ENCODE results near the gene MAGI2. TPM values are rescaled to one million over a fixed set of nuclear protein-coding genes. Genes with fewer than 3 reads are reported as not detected.

MAGI2 gene
- total and polyA plus RNA-seq, 2 experiments from 2014 or later = 10.4 to 26.4 TPM

DNA sequence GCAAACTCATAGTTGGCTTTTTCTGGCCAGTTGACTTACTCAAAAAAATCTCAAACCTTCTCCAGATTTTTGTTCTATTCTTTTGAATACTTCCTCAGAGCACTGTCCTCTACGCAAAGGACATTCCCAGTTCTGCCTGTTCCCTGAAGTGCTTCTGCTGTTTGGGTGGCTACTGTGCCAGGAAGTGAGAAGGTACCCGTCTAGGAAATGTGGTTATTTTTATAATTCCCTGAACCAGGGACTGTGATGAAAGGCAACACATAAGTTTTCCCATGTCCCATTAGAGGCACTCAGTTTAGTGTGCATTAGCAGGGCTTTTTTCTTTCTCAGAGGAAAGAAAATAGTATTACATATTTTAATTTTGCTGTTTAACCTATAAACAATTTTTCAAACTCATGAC is 1284.6 kb downstream of the MAGI2 start (continued):
- TF ChIP-seq, protein P1, sequence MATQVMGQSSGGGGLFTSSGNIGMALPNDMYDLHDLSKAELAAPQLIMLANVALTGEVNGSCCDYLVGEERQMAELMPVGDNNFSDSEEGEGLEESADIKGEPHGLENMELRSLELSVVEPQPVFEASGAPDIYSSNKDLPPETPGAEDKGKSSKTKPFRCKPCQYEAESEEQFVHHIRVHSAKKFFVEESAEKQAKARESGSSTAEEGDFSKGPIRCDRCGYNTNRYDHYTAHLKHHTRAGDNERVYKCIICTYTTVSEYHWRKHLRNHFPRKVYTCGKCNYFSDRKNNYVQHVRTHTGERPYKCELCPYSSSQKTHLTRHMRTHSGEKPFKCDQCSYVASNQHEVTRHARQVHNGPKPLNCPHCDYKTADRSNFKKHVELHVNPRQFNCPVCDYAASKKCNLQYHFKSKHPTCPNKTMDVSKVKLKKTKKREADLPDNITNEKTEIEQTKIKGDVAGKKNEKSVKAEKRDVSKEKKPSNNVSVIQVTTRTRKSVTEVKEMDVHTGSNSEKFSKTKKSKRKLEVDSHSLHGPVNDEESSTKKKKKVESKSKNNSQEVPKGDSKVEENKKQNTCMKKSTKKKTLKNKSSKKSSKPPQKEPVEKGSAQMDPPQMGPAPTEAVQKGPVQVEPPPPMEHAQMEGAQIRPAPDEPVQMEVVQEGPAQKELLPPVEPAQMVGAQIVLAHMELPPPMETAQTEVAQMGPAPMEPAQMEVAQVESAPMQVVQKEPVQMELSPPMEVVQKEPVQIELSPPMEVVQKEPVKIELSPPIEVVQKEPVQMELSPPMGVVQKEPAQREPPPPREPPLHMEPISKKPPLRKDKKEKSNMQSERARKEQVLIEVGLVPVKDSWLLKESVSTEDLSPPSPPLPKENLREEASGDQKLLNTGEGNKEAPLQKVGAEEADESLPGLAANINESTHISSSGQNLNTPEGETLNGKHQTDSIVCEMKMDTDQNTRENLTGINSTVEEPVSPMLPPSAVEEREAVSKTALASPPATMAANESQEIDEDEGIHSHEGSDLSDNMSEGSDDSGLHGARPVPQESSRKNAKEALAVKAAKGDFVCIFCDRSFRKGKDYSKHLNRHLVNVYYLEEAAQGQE (IDR thresholded peaks at IDR 0.05; ENCODE audit: unreplicated experiment) = no peak
- no peak for TF ChIP-seq NANOG (IDR thresholded peaks at IDR 0.05; ENCODE audit: borderline replicate concordance)
- no peak for TF ChIP-seq ZNF331 (CRISPR knock-in tag; IDR thresholded peaks at IDR 0.05; ENCODE audit: low read depth)
- no peak for TF ChIP-seq POLR2AphosphoS5 (IDR thresholded peaks at IDR 0.05; ENCODE audit: low read depth)
- no peak for TF ChIP-seq EZH2 (IDR thresholded peaks at IDR 0.05; ENCODE audit: low read depth, unreplicated experiment)

DNA sequence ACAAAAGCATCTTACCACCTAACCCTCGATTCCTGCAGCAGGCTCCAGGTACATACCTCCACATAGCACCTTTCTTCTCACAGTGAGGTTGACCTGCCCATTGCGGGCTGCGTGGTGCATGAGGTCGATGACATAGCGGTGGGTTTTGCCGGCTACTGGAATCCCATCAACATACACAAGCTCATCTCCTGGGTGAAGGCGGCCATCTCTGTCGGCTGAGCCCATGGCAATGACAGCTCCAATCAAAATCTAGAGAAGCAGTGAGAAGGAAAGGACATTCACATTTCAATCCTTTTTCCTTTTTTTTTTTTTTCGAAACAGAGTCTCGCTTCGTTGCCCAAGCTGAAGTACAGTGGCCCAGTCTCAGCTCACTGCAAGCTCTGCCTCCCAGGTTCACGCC is 1285.6 kb downstream of the MAGI2 start:
- ATAC-seq = no peak
- H2AFZ ChIP-seq = no peak overlapping the region
- no peak overlapping the region for H3K27ac ChIP-seq (ENCODE audit: low read depth)
- H3K9me3 Mint-ChIP-seq = no peaks in the 10 kb centered on the region; the same call in 2 of the 3 replicates
- H3F3A ChIP-seq (replicated peaks; ENCODE audit: low read depth) = no peaks in the 10 kb centered on the region
- no peak overlapping the region for H3K4me2 ChIP-seq
- H3K27me3 Mint-ChIP-seq (ENCODE audit: insufficient read depth, low read depth, poor library complexity) = peaks cover 12% of the 10 kb centered on the region
- H4K20me1 ChIP-seq (replicated peaks; ENCODE audit: insufficient read depth) = no peaks in the 10 kb centered on the region
- no peaks in the 10 kb centered on the region for H3K9me2 ChIP-seq (ENCODE audit: insufficient read depth)
- no peak overlapping the region for H3K4me3 Mint-ChIP-seq
- H3K36me3 Mint-ChIP-seq (ENCODE audit: low read depth) = no peaks in the 10 kb centered on the region; the same call in 2 of the 3 replicates
- no peaks in the 10 kb centered on the region for H3K27me3 ChIP-seq (ENCODE audit: insufficient read depth)
- DNase-seq (ENCODE audit: low spot score) = no peak
- H3K4me1 ChIP-seq (ENCODE audit: insufficient read depth) = peaks cover 35% of the 10 kb centered on the region
- H3K79me2 ChIP-seq (replicated peaks; ENCODE audit: insufficient read depth) = no peaks in the 10 kb centered on the region
- no peaks in the 10 kb centered on the region for H3K36me3 ChIP-seq (ENCODE audit: insufficient read depth)
- peaks cover 32% of the 10 kb centered on the region for H3K4me1 Mint-ChIP-seq
- no peak overlapping the region for H3K27ac Mint-ChIP-seq
- H3K4me3 ChIP-seq = no peak overlapping the region
- TF ChIP-seq STAT1 (IDR thresholded peaks at IDR 0.05; ENCODE audit: unreplicated experiment) (no peak), POLR2AphosphoS5 (IDR thresholded peaks at IDR 0.05; ENCODE audit: low read depth) (no peak), CREB1 (CRISPR knock-in tag; IDR thresholded peaks at IDR 0.05; ENCODE audit: low read depth) (no peak), NANOG (IDR thresholded peaks at IDR 0.05; ENCODE audit: borderline replicate concordance) (no peak), ZNF114 (CRISPR knock-in tag; IDR thresholded peaks at IDR 0.05) (no peak), JUNB (IDR thresholded peaks at IDR 0.05; ENCODE audit: unreplicated experiment) (no peak), ZNF331 (CRISPR knock-in tag; IDR thresholded peaks at IDR 0.05; ENCODE audit: low read depth) (no peak)
- TF ChIP-seq, protein P2, sequence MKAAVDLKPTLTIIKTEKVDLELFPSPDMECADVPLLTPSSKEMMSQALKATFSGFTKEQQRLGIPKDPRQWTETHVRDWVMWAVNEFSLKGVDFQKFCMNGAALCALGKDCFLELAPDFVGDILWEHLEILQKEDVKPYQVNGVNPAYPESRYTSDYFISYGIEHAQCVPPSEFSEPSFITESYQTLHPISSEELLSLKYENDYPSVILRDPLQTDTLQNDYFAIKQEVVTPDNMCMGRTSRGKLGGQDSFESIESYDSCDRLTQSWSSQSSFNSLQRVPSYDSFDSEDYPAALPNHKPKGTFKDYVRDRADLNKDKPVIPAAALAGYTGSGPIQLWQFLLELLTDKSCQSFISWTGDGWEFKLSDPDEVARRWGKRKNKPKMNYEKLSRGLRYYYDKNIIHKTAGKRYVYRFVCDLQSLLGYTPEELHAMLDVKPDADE (IDR thresholded peaks at IDR 0.05) = no peak
- TF ChIP-seq, protein P1 (IDR thresholded peaks at IDR 0.05; ENCODE audit: unreplicated experiment) = no peak
- TF ChIP-seq, protein P3, sequence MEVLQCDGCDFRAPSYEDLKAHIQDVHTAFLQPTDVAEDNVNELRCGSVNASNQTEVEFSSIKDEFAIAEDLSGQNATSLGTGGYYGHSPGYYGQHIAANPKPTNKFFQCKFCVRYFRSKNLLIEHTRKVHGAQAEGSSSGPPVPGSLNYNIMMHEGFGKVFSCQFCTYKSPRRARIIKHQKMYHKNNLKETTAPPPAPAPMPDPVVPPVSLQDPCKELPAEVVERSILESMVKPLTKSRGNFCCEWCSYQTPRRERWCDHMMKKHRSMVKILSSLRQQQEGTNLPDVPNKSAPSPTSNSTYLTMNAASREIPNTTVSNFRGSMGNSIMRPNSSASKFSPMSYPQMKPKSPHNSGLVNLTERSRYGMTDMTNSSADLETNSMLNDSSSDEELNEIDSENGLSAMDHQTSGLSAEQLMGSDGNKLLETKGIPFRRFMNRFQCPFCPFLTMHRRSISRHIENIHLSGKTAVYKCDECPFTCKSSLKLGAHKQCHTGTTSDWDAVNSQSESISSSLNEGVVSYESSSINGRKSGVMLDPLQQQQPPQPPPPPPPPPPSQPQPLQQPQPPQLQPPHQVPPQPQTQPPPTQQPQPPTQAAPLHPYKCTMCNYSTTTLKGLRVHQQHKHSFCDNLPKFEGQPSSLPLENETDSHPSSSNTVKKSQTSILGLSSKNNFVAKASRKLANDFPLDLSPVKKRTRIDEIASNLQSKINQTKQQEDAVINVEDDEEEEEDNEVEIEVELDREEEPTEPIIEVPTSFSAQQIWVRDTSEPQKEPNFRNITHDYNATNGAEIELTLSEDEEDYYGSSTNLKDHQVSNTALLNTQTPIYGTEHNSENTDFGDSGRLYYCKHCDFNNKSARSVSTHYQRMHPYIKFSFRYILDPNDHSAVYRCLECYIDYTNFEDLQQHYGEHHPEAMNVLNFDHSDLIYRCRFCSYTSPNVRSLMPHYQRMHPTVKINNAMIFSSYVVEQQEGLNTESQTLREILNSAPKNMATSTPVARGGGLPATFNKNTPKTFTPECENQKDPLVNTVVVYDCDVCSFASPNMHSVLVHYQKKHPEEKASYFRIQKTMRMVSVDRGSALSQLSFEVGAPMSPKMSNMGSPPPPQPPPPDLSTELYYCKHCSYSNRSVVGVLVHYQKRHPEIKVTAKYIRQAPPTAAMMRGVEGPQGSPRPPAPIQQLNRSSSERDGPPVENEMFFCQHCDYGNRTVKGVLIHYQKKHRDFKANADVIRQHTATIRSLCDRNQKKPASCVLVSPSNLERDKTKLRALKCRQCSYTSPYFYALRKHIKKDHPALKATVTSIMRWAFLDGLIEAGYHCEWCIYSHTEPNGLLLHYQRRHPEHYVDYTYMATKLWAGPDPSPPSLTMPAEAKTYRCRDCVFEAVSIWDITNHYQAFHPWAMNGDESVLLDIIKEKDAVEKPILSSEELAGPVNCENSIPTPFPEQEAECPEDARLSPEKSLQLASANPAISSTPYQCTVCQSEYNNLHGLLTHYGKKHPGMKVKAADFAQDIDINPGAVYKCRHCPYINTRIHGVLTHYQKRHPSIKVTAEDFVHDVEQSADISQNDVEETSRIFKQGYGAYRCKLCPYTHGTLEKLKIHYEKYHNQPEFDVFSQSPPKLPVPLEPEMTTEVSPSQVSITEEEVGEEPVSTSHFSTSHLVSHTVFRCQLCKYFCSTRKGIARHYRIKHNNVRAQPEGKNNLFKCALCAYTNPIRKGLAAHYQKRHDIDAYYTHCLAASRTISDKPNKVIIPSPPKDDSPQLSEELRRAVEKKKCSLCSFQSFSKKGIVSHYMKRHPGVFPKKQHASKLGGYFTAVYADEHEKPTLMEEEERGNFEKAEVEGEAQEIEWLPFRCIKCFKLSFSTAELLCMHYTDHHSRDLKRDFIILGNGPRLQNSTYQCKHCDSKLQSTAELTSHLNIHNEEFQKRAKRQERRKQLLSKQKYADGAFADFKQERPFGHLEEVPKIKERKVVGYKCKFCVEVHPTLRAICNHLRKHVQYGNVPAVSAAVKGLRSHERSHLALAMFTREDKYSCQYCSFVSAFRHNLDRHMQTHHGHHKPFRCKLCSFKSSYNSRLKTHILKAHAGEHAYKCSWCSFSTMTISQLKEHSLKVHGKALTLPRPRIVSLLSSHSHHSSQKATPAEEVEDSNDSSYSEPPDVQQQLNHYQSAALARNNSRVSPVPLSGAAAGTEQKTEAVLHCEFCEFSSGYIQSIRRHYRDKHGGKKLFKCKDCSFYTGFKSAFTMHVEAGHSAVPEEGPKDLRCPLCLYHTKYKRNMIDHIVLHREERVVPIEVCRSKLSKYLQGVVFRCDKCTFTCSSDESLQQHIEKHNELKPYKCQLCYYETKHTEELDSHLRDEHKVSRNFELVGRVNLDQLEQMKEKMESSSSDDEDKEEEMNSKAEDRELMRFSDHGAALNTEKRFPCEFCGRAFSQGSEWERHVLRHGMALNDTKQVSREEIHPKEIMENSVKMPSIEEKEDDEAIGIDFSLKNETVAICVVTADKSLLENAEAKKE (CRISPR knock-in tag; IDR thresholded peaks at IDR 0.05) = no peak
